Embryonic facial prominence (tissue), 1 donor: ENCODE measurements around the gene PYGO2.

Source experiments
- DNase-seq: peaks from one replicate; pipeline ENCODE4 v3.0.0-alpha.2; 2016; ENCODE audit errors: extremely low spot score

PYGO2 gene

DNA sequence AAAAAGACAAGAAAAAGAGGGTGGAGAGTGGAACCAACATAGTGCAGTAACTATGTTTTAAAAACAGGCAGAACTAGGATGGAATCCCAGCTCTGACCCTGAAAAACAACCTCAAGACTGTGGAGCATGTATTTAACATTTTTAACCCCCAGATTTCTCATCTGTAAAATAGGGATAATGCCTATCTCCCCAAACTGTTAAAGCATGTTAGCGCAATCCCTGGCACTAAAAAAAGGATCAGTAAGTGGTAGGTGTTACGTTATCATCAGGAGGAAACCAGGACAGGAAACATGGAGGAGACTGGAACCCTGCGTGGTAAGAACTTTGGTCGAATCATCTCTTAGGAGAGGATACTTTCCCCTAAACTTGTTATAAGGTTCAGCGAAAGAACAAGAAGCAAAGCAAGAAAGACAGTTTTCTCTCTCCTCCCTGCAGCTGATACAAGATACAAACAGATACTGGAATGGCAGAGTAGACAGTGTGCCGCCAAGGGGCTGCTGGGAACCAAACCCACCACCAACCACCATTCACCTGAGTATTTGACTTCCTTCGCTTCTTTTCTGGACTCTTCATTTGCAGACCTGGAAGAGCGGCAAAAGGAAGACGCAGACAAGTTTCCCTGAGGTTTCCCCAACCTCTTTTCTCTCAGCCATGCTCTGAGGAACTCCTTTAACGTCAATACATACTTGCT, 991 bp downstream of the PYGO2 start:
- DNase-seq, result no peak

DNA sequence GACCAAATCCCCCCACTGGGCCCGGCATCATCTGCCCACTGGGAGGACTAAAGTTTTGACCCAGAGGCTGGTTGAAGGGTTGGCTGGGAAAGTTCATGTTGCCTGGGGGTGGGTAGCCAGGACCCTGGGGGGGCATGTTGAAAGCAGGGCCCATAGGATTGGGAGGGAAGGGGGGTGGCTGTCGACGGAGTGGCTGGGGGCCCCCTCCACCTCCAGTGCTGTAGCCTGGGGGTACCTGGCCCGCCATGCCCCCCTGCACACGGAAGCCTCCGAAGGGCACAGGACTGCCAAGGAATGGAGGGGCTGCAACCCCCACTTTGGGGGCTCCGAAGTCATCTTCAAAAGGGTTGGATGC, 2.2 kb downstream of the PYGO2 start:
- no peak for DNase-seq

DNA sequence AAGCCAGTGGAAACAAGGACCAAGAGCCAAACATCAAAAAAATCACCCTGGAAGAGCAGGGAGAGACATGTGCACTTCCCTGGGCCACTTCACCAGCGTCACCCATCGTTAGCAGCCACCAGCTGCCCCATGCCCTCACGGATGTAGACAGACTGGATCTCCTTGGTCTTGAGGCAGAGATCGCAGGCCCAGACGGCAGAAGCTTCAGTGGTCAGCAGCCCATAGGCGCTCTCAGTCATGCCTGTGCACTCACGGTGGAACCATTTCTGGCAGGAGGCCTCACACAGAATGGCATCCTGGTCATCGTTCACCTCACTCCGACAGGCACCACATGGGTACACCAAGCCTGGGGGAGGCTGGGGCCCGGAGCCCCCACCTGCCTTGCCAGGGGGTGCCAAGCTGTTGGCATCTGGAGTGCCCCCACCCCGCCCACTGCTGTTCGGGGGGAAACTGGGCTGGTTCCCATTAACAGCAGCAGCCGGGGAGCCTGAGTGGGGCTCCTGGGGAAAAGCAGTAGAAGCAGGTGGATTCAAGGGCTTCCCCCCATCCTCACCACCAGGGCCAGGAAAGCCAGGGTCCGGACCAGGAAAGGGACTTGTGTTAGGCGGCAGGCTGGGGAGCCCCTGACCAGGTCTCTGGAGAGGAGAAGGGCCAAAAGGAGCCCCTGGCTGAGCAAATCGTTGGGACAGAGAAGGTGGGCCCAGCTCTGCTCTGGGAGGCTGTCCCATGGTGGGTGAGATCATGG, 2.7 kb downstream of the PYGO2 start:
- no peak for DNase-seq

DNA sequence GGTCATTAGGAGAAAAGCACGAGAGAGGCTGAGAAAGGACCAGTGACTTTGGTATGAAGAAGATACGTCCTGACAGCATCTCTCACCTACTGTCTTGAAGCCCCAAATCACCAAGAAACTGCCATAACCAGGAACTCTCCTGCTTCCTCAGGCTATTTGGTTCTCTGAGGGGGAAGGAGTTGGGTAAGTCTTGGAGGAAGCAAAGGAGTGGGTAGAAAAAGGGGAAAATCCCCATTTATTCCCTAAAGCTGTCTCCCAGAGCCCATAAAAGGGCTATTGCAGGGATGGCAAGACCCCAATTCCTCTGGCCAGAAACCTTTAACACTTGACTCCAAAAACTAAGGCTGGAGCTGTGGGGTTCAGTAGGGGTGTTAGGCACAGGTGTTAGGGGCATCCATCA, 3.5 kb downstream of the PYGO2 start:
- DNase-seq, result no peak

DNA sequence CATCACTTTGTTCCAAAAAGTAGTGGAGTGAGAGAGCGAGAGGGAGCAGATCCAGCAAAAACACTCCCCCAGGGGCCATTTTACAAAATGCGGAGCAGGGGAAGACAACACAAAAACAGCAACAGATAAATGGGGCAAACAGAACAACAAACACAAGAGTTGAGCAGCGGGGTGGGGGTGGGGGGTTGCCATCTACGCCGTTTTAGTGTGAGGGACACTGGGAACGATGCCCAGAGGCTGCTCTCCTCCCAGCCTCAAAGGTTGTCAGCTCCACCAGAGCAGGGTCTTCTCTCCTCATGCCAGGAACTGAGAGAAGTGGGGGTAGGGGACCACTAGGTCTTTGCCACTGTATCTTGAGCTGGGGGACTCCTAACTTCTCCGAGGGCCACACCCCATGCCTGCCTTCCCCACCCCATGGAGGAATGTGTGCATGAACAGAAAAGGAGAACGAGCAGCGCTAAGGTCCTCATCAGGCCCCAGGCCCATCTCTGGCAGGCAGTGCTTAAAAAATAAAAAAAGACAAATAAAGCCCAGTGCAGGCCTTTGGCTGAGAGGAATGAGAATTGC, 4.4 kb downstream of the PYGO2 start:
- DNase-seq, result no peak

DNA sequence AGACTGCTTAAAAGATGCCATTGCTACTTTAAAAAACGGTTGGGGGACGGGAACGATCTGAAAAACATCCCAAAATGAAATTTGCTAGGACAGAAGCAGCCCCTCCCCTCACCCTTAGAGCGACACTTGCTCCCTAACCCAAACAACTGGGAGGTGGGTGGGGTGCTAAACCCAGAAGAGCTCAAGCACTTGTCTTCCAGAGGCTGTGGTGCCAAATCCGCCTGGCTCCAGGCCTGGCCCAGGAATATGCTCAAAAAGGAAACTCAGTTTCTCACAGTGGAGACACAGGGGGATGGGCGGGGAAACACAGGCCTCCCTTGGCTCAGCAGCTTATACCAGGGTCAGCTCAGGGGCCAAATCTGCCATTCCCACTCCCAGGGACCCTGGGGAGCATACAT, 5.0 kb downstream of the PYGO2 start:
- no peak for DNase-seq

DNA sequence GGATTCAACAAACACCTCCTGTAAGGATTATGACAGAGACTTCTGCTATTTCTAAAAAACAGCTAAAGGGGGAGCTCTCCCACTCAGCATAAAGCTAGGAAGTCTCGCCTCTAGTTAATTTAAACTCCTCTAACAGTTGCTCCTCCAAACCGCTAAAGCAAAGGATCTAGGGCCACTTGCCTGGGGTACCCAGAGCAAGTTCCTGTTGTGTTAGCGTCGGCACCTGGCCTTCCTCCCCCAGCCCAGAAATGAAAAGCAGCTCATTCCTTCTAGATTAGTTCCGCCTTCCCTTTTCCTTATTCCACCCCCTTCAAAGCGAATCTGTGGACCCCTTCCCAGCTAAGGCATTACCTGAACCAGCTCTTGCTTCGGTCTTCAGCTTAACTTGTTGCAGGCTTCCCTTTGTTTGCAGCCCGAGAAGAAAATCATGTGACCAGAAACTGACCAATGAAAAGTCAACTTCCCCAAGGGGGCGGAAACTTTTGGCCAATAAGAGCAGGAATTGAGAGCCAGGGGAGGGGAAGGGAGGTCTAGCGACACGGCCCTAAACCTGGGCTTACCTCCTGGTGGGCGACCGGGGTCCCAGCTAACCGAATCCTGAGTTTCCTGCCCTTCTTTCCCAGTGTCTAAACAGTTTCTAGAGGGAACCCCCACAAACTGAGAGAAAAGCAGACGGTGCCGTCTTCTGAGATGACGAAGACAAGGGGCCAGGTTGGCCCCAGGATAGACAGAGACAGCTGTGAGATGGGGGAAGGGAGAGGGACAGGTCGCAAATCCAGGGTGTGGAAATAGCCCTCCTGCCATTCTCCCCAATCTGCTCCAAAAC, 5.7 kb downstream of the PYGO2 start, which contains the start of gene PBXIP1:
PBXIP1 (minus strand) TSS at position 382 of the 826 bp plus-strand sequence. CDS start 2,378 bp downstream, outside the sequence.
- peak; percentile 88 for DNase-seq

DNA sequence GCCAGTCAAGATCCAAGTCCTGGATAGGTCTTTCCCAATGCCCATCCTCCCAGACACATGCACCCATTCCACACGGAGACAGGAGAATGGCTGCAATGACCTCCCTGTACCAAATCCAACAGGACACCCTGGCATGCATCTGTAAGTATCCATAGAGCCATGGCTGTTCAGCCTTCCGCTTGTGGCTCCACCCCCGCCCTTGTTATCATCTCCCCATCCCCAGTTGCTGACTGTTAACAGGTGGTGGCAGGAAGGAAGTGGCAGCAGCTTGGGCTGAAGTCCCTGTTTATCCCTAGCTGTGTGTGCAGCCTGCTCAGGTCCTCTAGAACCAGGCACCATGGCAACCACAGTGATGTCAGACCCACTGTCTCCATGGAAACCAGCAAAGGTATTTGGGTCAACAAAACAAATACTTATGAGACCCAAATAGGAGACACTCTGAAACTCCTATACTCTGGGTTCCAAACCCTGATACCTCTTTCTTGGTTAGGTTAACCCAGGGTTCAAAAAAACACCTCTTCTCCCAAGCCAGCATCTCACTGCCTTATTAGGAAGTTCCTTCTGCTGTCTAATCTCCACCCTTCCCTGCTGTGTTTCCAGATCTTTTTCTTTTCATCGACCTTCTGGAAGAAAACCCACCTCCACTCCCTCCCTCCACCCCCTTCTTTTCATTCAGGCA, 6.4 kb downstream of the PYGO2 start:
- DNase-seq, result peak; percentile 77

DNA sequence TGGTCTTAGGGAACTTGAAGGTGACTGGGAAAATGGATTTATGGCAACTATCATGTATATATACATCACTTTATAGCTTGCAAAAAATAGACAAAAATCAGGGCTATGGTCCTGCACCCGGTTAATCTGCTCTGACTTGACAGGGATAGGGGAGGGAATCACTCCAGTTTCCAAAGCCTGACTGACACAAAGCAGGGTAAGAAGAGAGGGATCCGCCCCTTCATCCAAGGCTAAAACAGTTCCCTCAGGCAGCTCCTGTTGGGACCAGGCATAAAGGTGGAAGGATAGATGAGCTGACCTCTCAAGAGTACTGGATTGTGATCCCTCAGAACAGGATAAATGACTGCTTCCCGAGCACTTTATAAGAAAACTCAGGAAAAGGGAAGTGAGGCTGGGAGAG, 7.0 kb downstream of the PYGO2 start:
- no peak for DNase-seq

DNA sequence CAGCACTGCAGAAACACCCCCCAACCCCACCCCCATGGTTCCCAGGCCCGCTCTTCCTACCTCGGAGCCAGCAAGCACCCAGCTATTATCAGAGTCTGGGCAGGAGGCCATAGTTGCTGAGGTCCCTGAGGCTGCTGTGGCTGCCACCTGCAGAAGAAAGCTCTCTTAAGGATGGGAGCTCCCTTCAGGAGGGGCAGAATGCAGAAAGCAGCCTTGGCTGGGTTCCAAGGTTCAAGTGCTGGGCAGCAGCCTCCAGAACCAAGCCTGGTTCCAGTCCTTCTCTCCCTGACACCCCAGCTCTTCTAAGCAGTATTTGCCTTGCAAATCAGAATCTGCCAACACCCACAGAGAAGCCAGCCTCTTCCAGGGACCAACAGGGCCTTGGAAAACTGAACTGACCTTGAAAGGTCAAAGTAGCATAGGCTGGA, 8.0 kb downstream of the PYGO2 start:
- DNase-seq, result no peak

DNA sequence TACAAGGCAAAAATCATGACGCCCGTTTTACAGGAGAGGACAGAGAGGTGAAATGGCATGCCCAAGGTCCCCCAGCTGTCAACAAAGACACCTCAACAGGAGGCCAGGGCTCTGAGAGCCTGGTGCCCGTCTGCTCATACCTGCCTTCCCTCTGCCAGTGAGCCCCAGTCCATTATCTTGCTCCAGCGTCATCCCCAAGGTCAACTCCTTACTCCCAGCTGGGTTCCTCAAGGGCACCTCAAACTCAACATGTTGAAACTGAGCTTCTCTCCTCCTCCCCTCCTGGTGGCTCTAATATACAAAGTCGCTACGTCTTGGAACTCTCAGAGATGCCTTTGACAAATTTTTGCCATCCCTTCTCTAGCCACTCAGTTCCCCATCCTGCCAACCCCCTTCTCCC, 8.9 kb downstream of the PYGO2 start:
- DNase-seq, result no peak

DNA sequence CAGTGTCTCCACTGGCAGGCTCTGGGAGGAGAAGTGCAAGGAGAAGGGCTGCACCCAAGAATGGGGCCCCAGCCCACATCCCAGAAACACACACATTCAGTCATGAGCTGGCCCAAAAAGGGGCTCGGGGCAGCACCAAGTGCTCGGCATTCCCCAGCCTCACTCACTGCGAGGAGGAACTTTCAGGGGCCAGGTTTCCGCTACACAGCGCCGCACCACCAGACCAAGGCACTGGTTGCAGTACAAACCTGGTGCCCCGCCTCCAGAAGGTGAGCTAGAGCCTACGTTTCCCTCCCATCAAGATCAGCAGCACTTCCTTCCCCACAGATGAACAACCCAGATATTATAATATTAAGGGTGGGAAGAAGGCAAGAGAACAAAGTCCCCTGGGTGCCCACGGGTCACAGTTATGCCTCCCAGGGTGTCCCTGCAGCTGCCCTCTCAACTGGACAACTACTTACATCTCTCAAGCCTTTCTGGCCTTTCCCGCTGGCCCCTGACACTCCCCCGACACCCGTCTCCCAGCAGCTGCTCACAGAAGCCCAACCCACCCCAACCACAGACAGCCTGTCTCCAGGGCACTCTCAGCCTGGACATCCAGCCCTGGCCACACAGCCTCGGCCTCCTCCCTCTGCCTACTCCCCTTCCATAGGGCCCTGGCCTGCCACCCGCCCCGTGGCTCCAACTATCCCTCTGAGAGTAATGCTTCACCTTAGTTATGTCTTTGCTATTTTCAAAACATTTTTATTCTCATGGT, 9.5 kb downstream of the PYGO2 start:
- DNase-seq, result no peak

DNA sequence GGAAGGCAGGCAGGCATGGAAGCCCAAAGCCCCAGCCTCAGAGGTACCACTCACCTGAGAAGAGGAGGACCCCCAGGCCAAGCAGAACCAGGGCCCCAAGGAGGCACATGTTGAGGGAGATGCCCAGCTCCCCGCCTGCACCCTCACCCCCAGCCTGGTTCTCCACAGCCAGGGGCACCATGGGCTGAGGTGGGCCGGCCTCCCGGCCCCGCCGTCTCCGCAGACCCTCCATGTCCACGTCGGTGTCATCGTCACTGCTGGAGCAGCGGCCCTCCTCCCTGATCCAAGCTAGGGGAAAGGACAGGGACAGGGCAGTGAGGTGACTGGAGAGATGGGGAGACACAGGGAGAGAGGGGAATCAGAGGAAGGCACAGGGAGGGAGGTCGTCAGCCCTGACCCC, 13.5 kb downstream of the PYGO2 start:
- no peak for DNase-seq

DNA sequence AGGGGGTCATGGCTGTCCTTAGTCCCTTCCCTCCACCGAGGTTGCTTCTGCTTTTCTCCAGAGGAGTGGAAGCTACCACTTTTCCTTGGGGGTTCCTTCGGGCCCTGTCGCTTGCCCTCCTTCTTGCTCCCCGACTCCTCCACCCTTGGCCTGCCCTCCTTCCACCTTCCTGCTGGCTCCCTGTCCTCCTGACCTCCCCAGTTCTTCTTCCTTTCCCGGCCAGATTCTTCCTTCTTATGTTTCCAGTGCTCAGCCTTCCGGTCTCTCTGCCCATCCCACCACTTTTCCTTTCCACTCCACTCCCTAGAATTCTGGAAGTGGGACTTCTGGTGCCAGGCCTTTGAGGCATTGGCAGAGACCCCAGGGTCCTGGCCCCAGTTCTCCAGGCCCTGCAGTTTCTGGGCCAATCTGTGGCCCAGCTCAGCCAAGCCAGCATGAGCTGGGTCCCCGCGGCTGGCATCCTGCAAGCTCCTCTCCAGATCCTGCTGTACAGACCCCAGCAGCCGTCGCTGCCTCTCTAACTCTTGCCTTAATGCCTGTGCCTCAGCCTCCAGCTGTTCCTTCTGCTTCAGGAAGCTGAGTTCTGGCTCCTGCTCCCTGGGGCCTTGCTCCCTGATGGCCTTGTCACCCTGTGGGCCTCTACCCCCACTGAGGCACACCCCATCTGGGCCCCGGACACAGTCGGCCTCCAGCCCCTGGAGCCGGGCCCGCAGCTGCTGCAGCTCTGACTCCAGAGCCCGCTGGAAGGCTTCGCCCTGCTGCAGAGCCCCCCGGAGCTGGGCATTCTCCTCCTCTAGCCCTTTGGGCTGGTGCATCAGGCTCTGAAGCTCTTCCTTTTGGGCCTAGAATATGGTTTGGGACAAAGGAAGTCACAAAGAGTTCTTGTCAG, 15.4 kb downstream of the PYGO2 start:
- DNase-seq, result no peak

DNA sequence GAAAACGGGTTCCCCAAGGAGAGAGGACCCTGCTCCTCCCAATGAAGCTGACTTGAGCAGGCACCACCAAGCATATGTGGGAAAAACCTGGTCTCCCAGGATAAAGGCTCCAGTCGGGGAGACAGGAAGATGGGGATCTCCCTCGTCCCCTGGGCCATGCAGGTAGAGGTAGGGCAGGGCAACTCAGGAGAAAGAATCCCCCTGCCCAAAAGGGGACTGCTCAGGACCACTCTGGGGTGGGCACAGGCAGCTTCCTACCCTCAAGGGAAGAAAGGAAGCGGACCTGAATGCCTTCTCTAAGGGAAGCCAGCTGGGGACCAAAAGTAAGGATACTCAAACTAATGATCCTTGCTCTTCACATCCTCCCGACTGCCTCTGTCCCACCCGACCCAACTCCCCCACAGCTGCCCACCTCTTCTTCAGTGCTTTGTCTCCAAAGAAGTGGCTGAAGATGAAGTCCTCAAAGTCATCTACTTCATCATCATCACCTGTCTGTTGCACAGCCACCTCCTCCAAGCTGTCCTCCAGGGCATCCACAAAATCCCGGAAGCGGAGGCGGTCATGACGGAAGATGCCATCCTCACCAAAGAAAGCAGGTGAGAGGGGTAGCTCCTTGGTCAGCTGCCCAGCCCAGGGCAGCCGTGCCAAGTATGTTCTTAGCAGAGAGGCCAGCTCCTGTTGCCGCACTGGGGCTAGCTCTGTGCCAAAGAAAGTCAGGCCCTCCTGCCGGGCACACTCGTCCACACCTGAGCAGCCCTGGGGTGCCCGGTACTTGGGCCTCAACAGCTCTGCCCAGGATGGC, 16.2 kb downstream of the PYGO2 start:
- DNase-seq, result no peak

DNA sequence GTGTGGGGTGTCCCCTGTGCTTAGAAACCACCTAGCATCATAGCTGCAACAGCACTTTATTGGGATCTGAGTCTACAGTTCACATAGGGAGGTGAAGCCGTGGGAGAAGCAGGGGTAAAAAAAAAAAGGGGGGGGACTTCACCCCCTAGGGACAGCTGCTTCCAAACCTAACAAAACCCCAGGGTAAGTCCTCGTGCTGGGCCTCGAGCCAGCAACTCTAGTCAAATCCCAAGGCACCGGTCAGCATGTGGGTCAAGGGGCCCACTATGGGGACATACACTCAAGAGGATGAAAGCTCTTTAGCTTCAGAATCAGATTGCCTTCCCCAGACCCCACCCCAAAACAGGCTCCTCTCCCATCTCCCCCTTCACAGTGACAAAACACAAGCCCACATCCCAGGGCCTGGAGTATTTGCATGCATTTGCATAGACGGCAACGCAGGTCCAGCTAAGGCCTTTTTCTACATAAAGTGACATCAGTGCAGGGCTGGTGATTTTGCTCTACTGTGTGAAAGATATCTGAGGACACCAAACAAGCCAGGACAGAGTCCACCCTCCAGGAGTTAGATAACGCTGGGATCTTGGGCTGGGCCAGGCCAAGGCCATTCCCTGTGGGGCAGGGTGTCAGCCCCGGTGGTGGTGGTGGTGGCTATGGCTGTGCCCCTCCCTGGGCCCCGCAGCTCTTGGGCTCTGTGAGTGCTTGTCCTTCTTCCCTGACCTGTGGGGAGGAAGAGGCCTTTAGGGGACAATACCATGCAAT, 17.0 kb downstream of the PYGO2 start:
- DNase-seq, result no peak

DNA sequence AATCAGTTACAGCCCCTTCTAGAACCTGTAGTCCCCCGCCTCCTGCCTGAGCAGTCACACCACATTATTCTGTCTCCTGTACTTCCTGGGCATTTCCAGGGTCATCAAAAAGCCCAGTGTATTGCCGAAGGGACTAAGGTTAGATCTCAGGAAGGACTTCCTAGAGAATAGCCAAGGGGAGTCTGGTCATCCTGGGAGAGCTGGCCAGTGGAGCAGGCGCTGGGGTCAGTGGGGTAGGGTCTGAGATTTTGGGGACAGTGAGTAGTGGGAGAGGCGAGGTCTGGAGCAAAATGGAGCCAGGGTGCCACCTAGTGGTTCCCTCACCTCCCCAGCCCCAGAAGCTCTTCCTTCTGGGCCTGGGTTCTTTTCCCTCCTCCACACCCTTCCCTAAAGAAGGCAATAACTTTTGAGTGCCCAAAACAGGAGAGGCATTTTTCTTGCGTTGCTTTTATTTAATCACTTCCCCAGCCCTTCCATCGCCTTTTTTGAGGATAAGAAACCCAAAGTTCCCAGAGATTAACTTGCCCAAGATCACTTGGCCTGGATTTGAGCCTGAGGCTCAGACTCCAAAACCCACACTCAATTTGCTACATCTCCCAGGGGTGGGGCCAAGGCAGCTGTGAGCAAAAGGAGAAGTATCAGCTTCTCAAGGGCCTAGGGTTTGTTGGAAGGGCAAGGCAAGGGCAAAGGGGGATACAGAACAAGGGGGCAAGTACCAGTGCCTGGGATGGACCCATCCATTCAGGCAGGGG, 17.8 kb downstream of the PYGO2 start:
- no peak for DNase-seq
